ENCODE data around the gene PIK3AP1.

DNA sequence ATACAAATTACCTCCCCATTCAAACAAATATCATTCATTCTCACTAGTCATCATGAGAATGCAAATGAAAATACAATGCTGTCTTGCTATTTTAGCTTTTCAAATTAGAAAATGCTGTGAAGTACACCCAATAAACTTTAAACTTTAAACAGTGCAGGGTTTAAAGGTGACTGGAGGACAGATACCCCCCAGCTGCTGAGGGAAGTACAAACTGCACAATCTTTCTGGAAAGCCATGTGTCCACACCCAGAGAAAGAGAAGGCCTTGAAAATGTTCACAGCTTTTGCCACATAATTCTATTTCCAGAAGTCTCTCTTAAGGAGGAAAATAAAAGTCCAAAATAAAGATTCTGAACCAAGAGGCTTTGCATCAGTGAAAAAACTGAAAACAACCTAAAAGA lies 56.5 kb downstream of the PIK3AP1 start:
- TF ChIP-seq, protein P1, sequence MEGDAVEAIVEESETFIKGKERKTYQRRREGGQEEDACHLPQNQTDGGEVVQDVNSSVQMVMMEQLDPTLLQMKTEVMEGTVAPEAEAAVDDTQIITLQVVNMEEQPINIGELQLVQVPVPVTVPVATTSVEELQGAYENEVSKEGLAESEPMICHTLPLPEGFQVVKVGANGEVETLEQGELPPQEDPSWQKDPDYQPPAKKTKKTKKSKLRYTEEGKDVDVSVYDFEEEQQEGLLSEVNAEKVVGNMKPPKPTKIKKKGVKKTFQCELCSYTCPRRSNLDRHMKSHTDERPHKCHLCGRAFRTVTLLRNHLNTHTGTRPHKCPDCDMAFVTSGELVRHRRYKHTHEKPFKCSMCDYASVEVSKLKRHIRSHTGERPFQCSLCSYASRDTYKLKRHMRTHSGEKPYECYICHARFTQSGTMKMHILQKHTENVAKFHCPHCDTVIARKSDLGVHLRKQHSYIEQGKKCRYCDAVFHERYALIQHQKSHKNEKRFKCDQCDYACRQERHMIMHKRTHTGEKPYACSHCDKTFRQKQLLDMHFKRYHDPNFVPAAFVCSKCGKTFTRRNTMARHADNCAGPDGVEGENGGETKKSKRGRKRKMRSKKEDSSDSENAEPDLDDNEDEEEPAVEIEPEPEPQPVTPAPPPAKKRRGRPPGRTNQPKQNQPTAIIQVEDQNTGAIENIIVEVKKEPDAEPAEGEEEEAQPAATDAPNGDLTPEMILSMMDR (IDR thresholded peaks at IDR 0.05 in 2 of 3, conservative IDR thresholded peaks at IDR 0.05 in 1 of 3; ENCODE audit: borderline replicate concordance in 1 of 3, insufficient read depth in 1 of 3, low read depth in 2 of 3, low read length in 2 of 3): no peak
- no peak for TF ChIP-seq POLR2A (IDR thresholded peaks at IDR 0.05; ENCODE audit: borderline replicate concordance, extremely low read depth, insufficient read depth, insufficient read length)
- TF ChIP-seq, protein P2, sequence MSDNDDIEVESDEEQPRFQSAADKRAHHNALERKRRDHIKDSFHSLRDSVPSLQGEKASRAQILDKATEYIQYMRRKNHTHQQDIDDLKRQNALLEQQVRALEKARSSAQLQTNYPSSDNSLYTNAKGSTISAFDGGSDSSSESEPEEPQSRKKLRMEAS (IDR thresholded peaks at IDR 0.05): no peak

Measured in HCT116 (cell line).